NCI-H69 (cell line): ENCODE measurements around the gene ZNF688.
A peak's percentile ranks its signal among the peaks of the same experiment; 100 is the strongest.
"Not testable (repeated sequence)": the region's sequence is repeated elsewhere in the genome, so short reads cannot be mapped to it uniquely, and the experiment has no call there.

Experiments used
- DNase-seq: peaks from one replicate; lab custom pipeline; 2025; lab: John Stamatoyannopoulos, UW

Gene ZNF688

GRCh38 chr16:30533748-30534367 lies 37.7 kb downstream of the ZNF688 start:
- DNase-seq, result peak; percentile 33

- DNase-seq, result peak; percentile 24
These were observed 38.4 kb downstream of the ZNF688 start for GRCh38 chr16:30533146-30533522.

- DNase-seq, result no peak
These were observed 39.0 kb downstream of the ZNF688 start for GRCh38 chr16:30532285-30533145.

- DNase-seq, result no peak
These were observed 41.1 kb downstream of the ZNF688 start for GRCh38 chr16:30530163-30531037.

- no peak for DNase-seq
These were observed 42.6 kb downstream of the ZNF688 start for GRCh38 chr16:30528799-30529457.

- peak; percentile 87 for DNase-seq
These were observed 43.8 kb downstream of the ZNF688 start for GRCh38 chr16:30527635-30528178.

- peak; percentile 100 for DNase-seq
These were observed 44.5 kb downstream of the ZNF688 start for GRCh38 chr16:30526823-30527634.

- DNase-seq, result no peak
These were observed 45.2 kb downstream of the ZNF688 start, which contains the start of gene ZNF768 for GRCh38 chr16:30526137-30526822. Gene ZNF768, minus strand, starts transcription at chr16:30526566. Its CDS starts 153 bp downstream, at chr16:30526413.

- no peak for DNase-seq
These were observed 45.7 kb downstream of the ZNF688 start for GRCh38 chr16:30525844-30526136.

GRCh38 chr16:30524575-30525568 lies 46.6 kb downstream of the ZNF688 start:
- no peak for DNase-seq

GRCh38 chr16:30523768-30524574 lies 47.5 kb downstream of the ZNF688 start:
- peak; percentile 40 for DNase-seq

GRCh38 chr16:30522702-30523463 lies 48.6 kb downstream of the ZNF688 start:
- not testable (repeated sequence) for DNase-seq

- DNase-seq, result no peak
These were observed 49.5 kb downstream of the ZNF688 start for GRCh38 chr16:30521873-30522641.

- no peak for DNase-seq
These were observed 50.0 kb downstream of the ZNF688 start for GRCh38 chr16:30521476-30521872.
